Heart left ventricle (tissue), 13 donors: ENCODE results near the gene LIG1.

Source experiments
- CTCF ChIP-seq, 12 donors: fragments of 200-600 bp; sonication (generic) in 4 of 12; IDR thresholded peaks; one replicate each; pipeline versions ENCODE4 v1.5.0 to v1.8.0; 2018 to 2022; ENCODE audit warnings: antibody characterized with exemption in 12 of 12, mild to moderate bottlenecking in 5 of 12
- POLR2A ChIP-seq, 2 donors: fragments of 450-650 bp; IDR thresholded peaks; one replicate each; pipeline ENCODE4 v1.6.1; 2017; ENCODE audit warnings: antibody characterized with exemption in 2 of 2, mild to moderate bottlenecking in 2 of 2, moderate library complexity in 2 of 2
- donor health status: ischemic (EF 13 %, LVEDD 7.1; RV severe dilation, severe dysfunction).
- donor health status: DM: no; HTN: yes; CAD: no.
- donor health status: DM: no; HTN: no; CAD: no.
- donor health status: ischemic (EF 25% LVEDD 6.9; RV normal size, moderate dysfunction).
- donor health status: ischemic (EF 25% LVEDD 5.7; RV mildly dilated, moderate dysfunction).
- donor health status: ischemic (EF 35%, LVEDD 5.7; RV mildly dilated, moderate dysfunction).
- donor health status: nonischemic (EF 11% LVEDD 7.7; RV severe dilation, severe dysfunction).
- donor health status: DM: yes; HTN: yes; CAD: no.
- donor health status: PGD.
- donor health status: ischemic (EF 29% LVEDD 5.4; RV normal size, mild dysfunction).
- donor health status: nonischemic (EF 23%, LVEDD 6.1; RV moderate dilation, normal function).

- TF ChIP-seq CTCF (IDR thresholded peaks at IDR 0.05) (no peak), POLR2A (IDR thresholded peaks at IDR 0.05) (no peak)
Observed at GRCh38 chr19:48117515-48118130, 52.5 kb downstream of the LIG1 start.
